Astrocyte (in vitro differentiated cells and primary cell): ENCODE results near the gene KNSTRN. TPM values are rescaled to one million over a fixed set of nuclear protein-coding genes. Genes with fewer than 3 reads are reported as not detected.

Experiments
- DNase-seq: peaks from one replicate; pipeline ENCODE4 v3.0.0-alpha.2; 2010; ENCODE audit warnings: low read depth
- FAIRE-seq: peaks from 2 replicates; lab custom pipeline; 2011; peaks lifted over from hg19 to GRCh38; lab: Jason Lieb, UNC
- H2AFZ ChIP-seq: 2 replicates; pipeline ENCODE4 v1.6.0; 2012; ENCODE audit warnings: low read depth, low read length, inconsistent platforms
- H3K27ac ChIP-seq: 2 replicates; pipeline ENCODE4 v1.5.1; 2011; ENCODE audit warnings: low read depth, low read length, inconsistent platforms
- H3K27me3 ChIP-seq: 2 replicates; pipeline ENCODE4 v1.6.0; 2011; ENCODE audit warnings: low read length, inconsistent platforms; ENCODE audit not compliant: insufficient read depth
- H3K36me3 ChIP-seq: 2 replicates; pipeline ENCODE4 v1.5.1; 2011; ENCODE audit warnings: low read length, inconsistent platforms; ENCODE audit not compliant: insufficient read depth
- H3K4me1 ChIP-seq: 2 replicates; pipeline ENCODE4 v1.5.1; 2011; ENCODE audit warnings: low read length, inconsistent platforms; ENCODE audit not compliant: insufficient read depth
- H3K4me2 ChIP-seq: 2 replicates; pipeline ENCODE4 v1.6.0; 2012; ENCODE audit warnings: low read length, inconsistent platforms
- H3K4me3 ChIP-seq: 2 replicates; pipeline ENCODE4 v1.5.1; 2011; ENCODE audit warnings: low read depth, mild to moderate bottlenecking, low read length, inconsistent platforms; ENCODE audit not compliant: insufficient read depth
- H3K79me2 ChIP-seq: 2 replicates; pipeline ENCODE4 v1.6.0; 2012; ENCODE audit warnings: mild to moderate bottlenecking, low read length, inconsistent platforms; ENCODE audit not compliant: insufficient read depth
- H3K9ac ChIP-seq: 2 replicates; pipeline ENCODE4 v1.6.0; 2012; ENCODE audit warnings: mild to moderate bottlenecking, low read length, inconsistent platforms
- H3K9me3 ChIP-seq: 2 replicates; pipeline ENCODE4 v1.5.1; 2012; ENCODE audit warnings: low read depth, mild to moderate bottlenecking, low read length, inconsistent platforms; ENCODE audit not compliant: insufficient read depth
- H4K20me1 ChIP-seq: 2 replicates; pipeline ENCODE4 v1.6.0; 2012; ENCODE audit warnings: low read length, inconsistent platforms; ENCODE audit not compliant: insufficient read depth
- H3K27ac Mint-ChIP-seq: one replicate; pipeline ENCODE4 v1.8.0; 2021; ENCODE audit warnings: mild to moderate bottlenecking, mixed read lengths; ENCODE audit not compliant: unreplicated experiment
- H3K27me3 Mint-ChIP-seq: one replicate; pipeline ENCODE4 v1.8.0; 2021; ENCODE audit warnings: low read depth, mixed read lengths; ENCODE audit not compliant: unreplicated experiment
- H3K36me3 Mint-ChIP-seq: one replicate; pipeline ENCODE4 v1.8.0; 2021; ENCODE audit warnings: low read depth, mixed read lengths; ENCODE audit not compliant: unreplicated experiment
- H3K4me1 Mint-ChIP-seq: one replicate; pipeline ENCODE4 v1.8.0; 2021; ENCODE audit warnings: low read depth, mixed read lengths; ENCODE audit not compliant: unreplicated experiment
- H3K4me3 Mint-ChIP-seq: one replicate; pipeline ENCODE4 v1.8.0; 2021; ENCODE audit warnings: mild to moderate bottlenecking, moderate library complexity, mixed read lengths; ENCODE audit not compliant: unreplicated experiment
- H3K9me3 Mint-ChIP-seq: one replicate; pipeline ENCODE4 v1.8.0; 2021; ENCODE audit warnings: mild to moderate bottlenecking, mixed read lengths; ENCODE audit not compliant: unreplicated experiment
- CTCF ChIP-seq: IDR thresholded peaks from 2 replicates; pipeline ENCODE4 v1.5.1; 2011; ENCODE audit warnings: low read depth, mild to moderate bottlenecking, inconsistent platforms, low read length, moderate library complexity; ENCODE audit not compliant: insufficient read depth
- EZH2 ChIP-seq: IDR thresholded peaks from 2 replicates; pipeline ENCODE4 v1.6.1; 2012; ENCODE audit warnings: mild to moderate bottlenecking, low read length, inconsistent platforms; ENCODE audit not compliant: insufficient read depth
- total RNA-seq: library from RNA; stranded (reverse); gene quantifications from 2 replicates; pipeline ENCODE4 v1.2.1, GENCODE V29; 2021

KNSTRN gene
- total RNA-seq, 1 donor from 2014 or later: 37.8 TPM

GRCh38 chr15:40342416-40343320 lies 39.9 kb upstream of the KNSTRN start:
- Histone ChIP-seq H3K36me3 (no peaks in the 10 kb centered on the region), H2AFZ (no peak overlapping the region), H3K4me2 (peak overlapping the region; percentile 79), H3K9ac (peak overlapping the region; percentile 87), H3K4me1 (peaks cover 65% of the 10 kb centered on the region), H3K27me3 (no peaks in the 10 kb centered on the region), H3K79me2 (peaks cover 27% of the 10 kb centered on the region), H4K20me1 (no peaks in the 10 kb centered on the region), H3K4me3 (no peak overlapping the region), H3K9me3 (no peaks in the 10 kb centered on the region), H3K27ac (peak overlapping the region; percentile 99)
- DNase-seq: no peak
- Mint-ChIP-seq H3K9me3 (no peaks in the 10 kb centered on the region), H3K4me3 (no peak overlapping the region), H3K36me3 (no peaks in the 10 kb centered on the region), H3K27me3 (peaks cover 4% of the 10 kb centered on the region), H3K27ac (peak overlapping the region; percentile 93), H3K4me1 (peaks cover 36% of the 10 kb centered on the region)
- peak; percentile 26 for FAIRE-seq
- TF ChIP-seq EZH2 (no peak), CTCF (no peak)

- H3K4me3 Mint-ChIP-seq: no peak overlapping the region
- no peaks in the 10 kb centered on the region for H3K27me3 ChIP-seq
- FAIRE-seq (peak; percentile 86), DNase-seq (peak; percentile 97)
- H3K9me3 Mint-ChIP-seq: peaks cover 1% of the 10 kb centered on the region
- peak overlapping the region; percentile 87 for H3K9ac ChIP-seq
- H3K9me3 ChIP-seq: no peaks in the 10 kb centered on the region
- H3K4me3 ChIP-seq: no peak overlapping the region
- TF ChIP-seq EZH2 (no peak), CTCF (no peak)
- peak overlapping the region; percentile 65 for H2AFZ ChIP-seq
- H4K20me1 ChIP-seq: no peaks in the 10 kb centered on the region
- no peaks in the 10 kb centered on the region for H3K36me3 Mint-ChIP-seq
- H3K27ac Mint-ChIP-seq: peak overlapping the region; percentile 93
- peaks cover 19% of the 10 kb centered on the region for H3K79me2 ChIP-seq
- H3K4me1 Mint-ChIP-seq: peaks cover 32% of the 10 kb centered on the region
- peaks cover 57% of the 10 kb centered on the region for H3K4me1 ChIP-seq
- H3K27me3 Mint-ChIP-seq: peaks cover 5% of the 10 kb centered on the region
- H3K36me3 ChIP-seq: no peaks in the 10 kb centered on the region
- H3K27ac ChIP-seq: peak overlapping the region; percentile 99
- peak overlapping the region; percentile 79 for H3K4me2 ChIP-seq
These were observed 39.0 kb upstream of the KNSTRN start for GRCh38 chr15:40343512-40343911.

- Histone ChIP-seq H3K4me3 (peak overlapping the region; percentile 13), H4K20me1 (no peaks in the 10 kb centered on the region), H2AFZ (peak overlapping the region; percentile 19), H3K79me2 (peaks cover 13% of the 10 kb centered on the region), H3K4me1 (peaks cover 50% of the 10 kb centered on the region), H3K36me3 (no peaks in the 10 kb centered on the region), H3K27ac (peak overlapping the region; percentile 99), H3K4me2 (peak overlapping the region; percentile 79), H3K27me3 (no peaks in the 10 kb centered on the region), H3K9me3 (no peaks in the 10 kb centered on the region), H3K9ac (peak overlapping the region; percentile 87)
- Mint-ChIP-seq H3K9me3 (peaks cover 2% of the 10 kb centered on the region), H3K36me3 (no peaks in the 10 kb centered on the region), H3K27ac (peak overlapping the region; percentile 93), H3K27me3 (peaks cover 9% of the 10 kb centered on the region), H3K4me3 (no peak overlapping the region), H3K4me1 (peaks cover 25% of the 10 kb centered on the region)
- peak; percentile 77 for DNase-seq
- FAIRE-seq: no peak
- TF ChIP-seq CTCF (no peak), EZH2 (no peak)
These were observed 38.3 kb upstream of the KNSTRN start for GRCh38 chr15:40344217-40344616.
